H1 (cell line): Measurements from ENCODE around the gene MRPS27. TPM values are rescaled to one million over a fixed set of nuclear protein-coding genes. Genes with fewer than 3 reads are reported as not detected.

Experiments
- CTCF ChIA-PET: fragments of 300-600 bp; sonication (Branson Sonifier 250); formaldehyde crosslinking; loops from one replicate; lab custom pipeline; 2021; ENCODE audit not compliant: partially characterized antibody; lab: Charles Lee
- POLR2A ChIA-PET: fragments of 300-600 bp; sonication (Branson Sonifier 250); formaldehyde crosslinking; loops from one replicate; lab custom pipeline; 2021; ENCODE audit warnings: inconsistent platforms; ENCODE audit not compliant: partially characterized antibody; lab: Charles Lee
- DNase-seq, 2 experiments: peaks; one replicate each; pipeline versions ENCODE4 v3.0.0 to v3.0.0-alpha.2; 2010 to 2022; ENCODE audit warnings: low spot score in 2 of 2, low read depth in 1 of 2, mixed read lengths in 1 of 2
- FAIRE-seq: peaks from 2 replicates; lab custom pipeline; 2011; peaks lifted over from hg19 to GRCh38; lab: Jason Lieb, UNC
- H2AFZ ChIP-seq: 2 replicates; pipeline ENCODE4 v1.8.1; 2012; ENCODE audit warnings: low read length, inconsistent platforms
- H2AK5ac ChIP-seq: 2 replicates; pipeline ENCODE4 v1.6.1; 2013; ENCODE audit warnings: low read depth, low read length
- H2BK120ac ChIP-seq: replicated peaks from 2 replicates; pipeline ENCODE3; 2013; ENCODE audit warnings: low read depth, low read length, inconsistent platforms
- H2BK12ac ChIP-seq: 2 replicates; pipeline ENCODE4 v1.6.1; 2013; ENCODE audit warnings: low read depth, low read length
- H2BK15ac ChIP-seq: 2 replicates; pipeline ENCODE4 v1.6.1; 2013; ENCODE audit warnings: low read length
- H2BK20ac ChIP-seq: 2 replicates; pipeline ENCODE4 v1.6.1; 2013; ENCODE audit warnings: low read length
- H2BK5ac ChIP-seq: 2 replicates; pipeline ENCODE4 v1.6.1; 2013; ENCODE audit warnings: low read depth, low read length
- H3K14ac ChIP-seq: 2 replicates; pipeline ENCODE4 v1.6.1; 2013; ENCODE audit warnings: inconsistent platforms; ENCODE audit not compliant: insufficient read length
- H3K18ac ChIP-seq: 2 replicates; pipeline ENCODE4 v1.6.1; 2013; ENCODE audit warnings: low read length; ENCODE audit errors: extremely low read depth
- H3K23ac ChIP-seq: 2 replicates; pipeline ENCODE4 v1.6.1; 2013; ENCODE audit warnings: inconsistent platforms; ENCODE audit not compliant: insufficient read length
- H3K23me2 ChIP-seq: 2 replicates; pipeline ENCODE4 v1.6.1; 2013; ENCODE audit warnings: low read depth, low read length
- H3K27ac ChIP-seq: 2 replicates; pipeline ENCODE4 v1.6.1; 2011; ENCODE audit warnings: low read depth, low read length, inconsistent platforms
- H3K27me3 ChIP-seq, 4 experiments: replicated peaks in 1 of 4; 1 replicate in 1 of 4; 2 replicates in 3 of 4; pipeline versions ENCODE4 v1.6.1 to v1.8.1; 2011 to 2013; ENCODE audit warnings: low read length in 3 of 4, mild to moderate bottlenecking in 3 of 4, inconsistent platforms in 2 of 4, mixed read lengths in 2 of 4, moderate library complexity in 1 of 4; ENCODE audit not compliant: control insufficient read depth in 3 of 4, insufficient read depth in 3 of 4; ENCODE audit errors: extremely low read depth in 1 of 4
- H3K36me3 ChIP-seq, 4 experiments: 2 replicates each; pipeline versions ENCODE4 v1.6.1 to v1.8.1; 2011 to 2013; ENCODE audit warnings: mild to moderate bottlenecking in 4 of 4, low read length in 3 of 4, moderate library complexity in 2 of 4, control low read depth in 1 of 4, inconsistent platforms in 1 of 4; ENCODE audit not compliant: insufficient read depth in 4 of 4, control insufficient read depth in 2 of 4
- H3K4ac ChIP-seq: replicated peaks from 2 replicates; pipeline ENCODE3; 2013; ENCODE audit warnings: low read length, low read depth, mixed read lengths, inconsistent platforms; ENCODE audit not compliant: insufficient read length
- H3K4me1 ChIP-seq, 4 experiments: replicated peaks in 1 of 4; 1 replicate in 1 of 4; 2 replicates in 3 of 4; pipeline versions ENCODE4 v1.6.1 to v1.8.1; 2011 to 2013; ENCODE audit warnings: low read length in 3 of 4, inconsistent platforms in 2 of 4, mixed read lengths in 1 of 4; ENCODE audit not compliant: insufficient read depth in 4 of 4, control insufficient read depth in 3 of 4
- H3K4me2 ChIP-seq, 2 experiments: 2 replicates each; pipeline versions ENCODE4 v1.6.1 to v1.8.1; 2011 to 2013; ENCODE audit warnings: low read depth in 2 of 2, low read length in 2 of 2, control low read depth in 1 of 2, inconsistent platforms in 1 of 2, mild to moderate bottlenecking in 1 of 2; ENCODE audit not compliant: insufficient read depth in 1 of 2
- H3K4me3 ChIP-seq, 4 experiments: fragments of 200-600, 300-600 bp in 1 of 4; sonication (generic), shearing (Covaris generic), sonication (Bioruptor Twin) in 1 of 4; 2 replicates each; pipeline versions ENCODE4 v1.5.1 to v1.8.1; 2011 to 2016; ENCODE audit warnings: low read length in 4 of 4, low read depth in 3 of 4, control low read depth in 2 of 4, inconsistent platforms in 2 of 4, mild to moderate bottlenecking in 2 of 4, mixed read lengths in 1 of 4, moderate library complexity in 1 of 4; ENCODE audit not compliant: insufficient read depth in 2 of 4; ENCODE audit errors: extremely low read depth in 1 of 4
- H3K56ac ChIP-seq: replicated peaks from 2 replicates; pipeline ENCODE3; 2013; ENCODE audit warnings: low read depth, mild to moderate bottlenecking, mixed read lengths, low read length, inconsistent platforms; ENCODE audit not compliant: insufficient read length
- H3K79me1 ChIP-seq: 2 replicates; pipeline ENCODE4 v1.6.1; 2013; ENCODE audit warnings: low read depth, low read length, control low read depth
- H3K79me2 ChIP-seq, 2 experiments: 2 replicates each; pipeline versions ENCODE4 v1.6.1 to v1.8.1; 2012 to 2013; ENCODE audit warnings: low read length in 2 of 2, mild to moderate bottlenecking in 2 of 2, inconsistent platforms in 1 of 2; ENCODE audit not compliant: insufficient read depth in 2 of 2, control insufficient read depth in 1 of 2
- H3K9ac ChIP-seq, 4 experiments: replicated peaks in 1 of 4; 1 replicate in 1 of 4; 2 replicates in 3 of 4; pipeline versions ENCODE4 v1.6.1 to v1.8.1; 2011 to 2013; ENCODE audit warnings: low read depth in 3 of 4, low read length in 3 of 4, control low read depth in 2 of 4, mild to moderate bottlenecking in 2 of 4, moderate library complexity in 2 of 4, inconsistent platforms in 1 of 4; ENCODE audit errors: extremely low read depth in 1 of 4
- H3K9me3 ChIP-seq, 2 experiments: 2 replicates each; pipeline versions ENCODE4 v1.6.1 to v1.8.1; 2012 to 2013; ENCODE audit warnings: mild to moderate bottlenecking in 2 of 2, moderate library complexity in 2 of 2, control low read depth in 1 of 2, inconsistent platforms in 1 of 2, low read depth in 1 of 2, low read length in 1 of 2, mixed read lengths in 1 of 2; ENCODE audit not compliant: insufficient read depth in 2 of 2
- H4K20me1 ChIP-seq, 2 experiments: replicated peaks in 1 of 2; 2 replicates each; pipeline versions ENCODE3 to v1.8.1; 2011 to 2013; ENCODE audit warnings: inconsistent platforms in 2 of 2, low read length in 2 of 2, mild to moderate bottlenecking in 1 of 2; ENCODE audit not compliant: insufficient read depth in 2 of 2, control insufficient read depth in 1 of 2
- H4K5ac ChIP-seq: 2 replicates; pipeline ENCODE4 v1.6.1; 2013; ENCODE audit warnings: low read length, low read depth, mixed read lengths, inconsistent platforms; ENCODE audit not compliant: insufficient read length
- H4K8ac ChIP-seq: 2 replicates; pipeline ENCODE4 v1.8.0; 2013; ENCODE audit warnings: mild to moderate bottlenecking, moderate library complexity, low read length, inconsistent platforms; ENCODE audit not compliant: insufficient read depth; ENCODE audit errors: extremely low read depth
- H4K91ac ChIP-seq: replicated peaks from 2 replicates; pipeline ENCODE3; 2013; ENCODE audit warnings: low read length, mixed read lengths, inconsistent platforms; ENCODE audit not compliant: insufficient read length
- CHD2 ChIP-seq: IDR thresholded peaks from 2 replicates; pipeline ENCODE4 v1.6.1; 2012; ENCODE audit warnings: low read length, improper control_type of control experiment
- CTBP2 ChIP-seq: IDR thresholded peaks from 2 replicates; pipeline ENCODE4 v1.7.0; 2011; ENCODE audit warnings: borderline replicate concordance, mild to moderate bottlenecking, moderate library complexity, mixed read lengths, low read length; ENCODE audit not compliant: insufficient read depth, insufficient read length
- GTF2F1 ChIP-seq: IDR thresholded peaks from 2 replicates; pipeline ENCODE4 v1.6.1; 2012; ENCODE audit warnings: low read depth, low read length, improper control_type of control experiment, borderline replicate concordance
- HDAC6 ChIP-seq: IDR thresholded peaks from one replicate; pipeline ENCODE4 v1.7.1; 2012; ENCODE audit warnings: low read depth, mild to moderate bottlenecking, inconsistent platforms, low read length, moderate library complexity
- KDM1A ChIP-seq: fragments of 200-600, 300-600 bp; sonication (generic); IDR thresholded peaks from 2 replicates; pipeline ENCODE4 v1.7.1; 2016; ENCODE audit warnings: mild to moderate bottlenecking, low read length, borderline replicate concordance
- MAX ChIP-seq: IDR thresholded peaks from 2 replicates; pipeline ENCODE4 v1.6.1; 2012; ENCODE audit warnings: inconsistent platforms
- RAD21 ChIP-seq, 2 experiments: IDR thresholded peaks in 1 of 2; conservative IDR thresholded peaks in 1 of 2; 2 replicates each; pipeline ENCODE4 v1.6.1; 2011; ENCODE audit warnings: low read depth in 2 of 2, low read length in 2 of 2, improper control_type of control experiment in 1 of 2, inconsistent platforms in 1 of 2, mild to moderate bottlenecking in 1 of 2, moderate library complexity in 1 of 2
- RNF2 ChIP-seq: fragments of 200-900, 300-1000 bp; sonication (generic); IDR thresholded peaks from 2 replicates; pipeline ENCODE4 v1.7.1; 2016; ENCODE audit warnings: borderline replicate concordance, low read depth, mild to moderate bottlenecking, antibody characterized with exemption, low read length; ENCODE audit not compliant: poor library complexity, severe bottlenecking; ENCODE audit errors: missing control alignments
- SAP30 ChIP-seq: fragments of 300-600 bp; sonication (generic); IDR thresholded peaks from 2 replicates; pipeline ENCODE4 v1.7.1; 2012; ENCODE audit warnings: low read length, moderate library complexity, mild to moderate bottlenecking, inconsistent platforms; ENCODE audit not compliant: insufficient read depth, insufficient replicate concordance
- SIRT6 ChIP-seq: IDR thresholded peaks from one replicate; pipeline ENCODE4 v1.7.1; 2012; ENCODE audit warnings: low read length, inconsistent platforms
- SIX5 ChIP-seq: IDR thresholded peaks from 2 replicates; pipeline ENCODE4 v1.6.1; 2011; ENCODE audit warnings: mild to moderate bottlenecking, low read depth, low read length
- SUZ12 ChIP-seq: fragments of 200-600 bp; sonication (generic); IDR thresholded peaks from 2 replicates; pipeline ENCODE4 v1.6.1; 2012; ENCODE audit warnings: mild to moderate bottlenecking, inconsistent platforms, low read length, moderate library complexity, mixed read lengths
- TAF1 ChIP-seq: IDR thresholded peaks from 2 replicates; pipeline ENCODE4 v1.6.1; 2011; ENCODE audit warnings: mild to moderate bottlenecking, low read depth, low read length
- TBP ChIP-seq: IDR thresholded peaks from 2 replicates; pipeline ENCODE4 v1.6.1; 2011; ENCODE audit warnings: low read depth, low read length, improper control_type of control experiment
- WGBS, 2 experiments: shearing (Covaris generic) in 1 of 2; methylation state at CpG; one replicate each; pipeline versions ENCODE4 v1.1.6 to v1.1.7; 2013 to 2015; ENCODE audit warnings: low lambda C conversion rate in 2 of 2, mixed read lengths in 2 of 2, inconsistent platforms in 1 of 2, low coverage in 1 of 2, missing lambda C conversion rate in 1 of 2; ENCODE audit not compliant: insufficient replicate concordance in 2 of 2, insufficient coverage in 1 of 2, insufficient read length in 1 of 2; ENCODE audit errors: extremely low coverage in 1 of 2, missing lambda C conversion rate in 1 of 2; 5-methylcytosine and 5-hydroxymethylcytosine counted together
- polyA plus RNA-seq, 7 experiments: library from polyadenylated mRNA; depleted of rRNA in 3 of 7; stranded (reverse) in 5 of 7; unstranded in 2 of 7; fragments of >200 nt in 5 of 7; fragments of 200-250 nt in 2 of 7; gene quantifications; 1 replicate in 5 of 7; 2 replicates in 1 of 7; 4 replicates in 1 of 7; pipeline versions ENCODE4 v1.2.1 to v1.2.3, GENCODE V29; 2011 to 2013; ENCODE audit warnings: missing spikeins in 2 of 7, mixed read lengths in 2 of 7
- total RNA-seq: library from RNA; stranded (reverse); fragmentation: NEBNext Ultra II Directional; extraction: Animal tissue kit (Norgen Biotek cat#: 25700); gene quantifications from 2 replicates; pipeline ENCODE4 v1.2.1, GENCODE V29; 2021

The MRPS27 gene
- total and polyA plus RNA-seq, 2 of the 8 experiments (the other 6 are each of a cell fraction or from before 2014, with no cell fraction given): 93.2 to 102 TPM

GRCh38 chr5:72195581-72195980 is 124.5 kb downstream of the MRPS27 start:
- H4K91ac ChIP-seq: no peak overlapping the region
- CTCF ChIA-PET: interaction anchor here (0.9 kb wide), 1 partner anchor 112 kb away, joined by 3 read pairs; no protein-coding TSS in a partner anchor
- H3K14ac ChIP-seq: no peak overlapping the region
- TF ChIP-seq RAD21 (IDR thresholded peaks at IDR 0.05 in 1 of 2, conservative IDR thresholded peaks at IDR 0.05 in 1 of 2; ENCODE audit: low read depth in 2 of 2, low read length in 2 of 2) (no peak), SUZ12 (no peak), GTF2F1 (no peak), RNF2 (no peak), SIX5 (no peak), KDM1A (no peak), TBP (no peak), CTBP2 (no peak), SAP30 (no peak), TAF1 (no peak), MAX (no peak), HDAC6 (no peak), SIRT6 (no peak), CHD2 (no peak)

More at GRCh38 chr5:72195581-72195980, 124.5 kb downstream of the MRPS27 start:
- Histone ChIP-seq H3K23me2 (no peaks in the 10 kb centered on the region), H3K23ac (no peak overlapping the region), H3K56ac (no peak overlapping the region), H3K4ac (no peak overlapping the region), H4K5ac (no peak overlapping the region), H2BK12ac (no peak overlapping the region), H2BK5ac (no peak overlapping the region), H2BK120ac (no peak overlapping the region), H2BK20ac (no peak overlapping the region), H3K79me1 (no peaks in the 10 kb centered on the region), H2AK5ac (no peak overlapping the region), H3K9me3 (no peaks in the 10 kb centered on the region; a peak in 1 of 4 replicates), H3K18ac (no peak overlapping the region), H3K79me2 (no peaks in the 10 kb centered on the region), H3K36me3 (peaks cover 17 to 66% (median 48%) of the 10 kb centered on the region in 4 experiments), H3K9ac (no peak overlapping the region), H4K8ac (no peak overlapping the region; the same call in 1 of the 2 replicates), H3K27ac (no peak overlapping the region), H3K4me3 (no peak overlapping the region), H3K4me1 (no peaks in the 10 kb centered on the region), H2AFZ (no peak overlapping the region), H3K4me2 (no peak overlapping the region), H4K20me1 (peaks cover 0 to 2% of the 10 kb centered on the region in 2 experiments), H2BK15ac (no peak overlapping the region), H3K27me3 (no peaks in the 10 kb centered on the region)
- DNase-seq (no peak), FAIRE-seq (no peak)
- WGBS, 2 experiments: 99% methylated on average over 10 of the region's 10 CpGs; no CpG with 5 or more reads in 1 of the 2 experiments
- POLR2A ChIA-PET: no interaction called here
